ENCODE measurements around the gene SLC35A5.

SLC35A5 gene

DNA sequence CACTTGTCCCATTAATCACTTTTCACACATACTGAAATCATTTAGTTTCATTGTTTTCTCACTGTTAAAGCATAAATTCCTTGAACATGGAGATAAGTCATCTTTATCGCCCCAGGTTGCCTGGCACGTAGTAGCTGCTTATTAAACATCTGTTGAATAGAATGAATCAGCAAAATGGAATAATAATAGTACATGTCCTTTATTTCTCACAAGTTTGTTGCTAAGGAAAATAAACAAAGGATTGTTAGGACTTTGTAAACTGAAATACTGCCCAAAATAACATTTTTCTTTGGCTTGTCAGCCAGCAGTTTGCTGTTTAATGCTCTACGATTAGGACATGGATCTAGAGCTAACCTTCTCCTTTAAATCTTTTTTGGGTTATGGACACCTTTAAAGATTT is 17.9 kb downstream of the SLC35A5 start:
- no peaks in the 10 kb centered on the region for H3K27me3 ChIP-seq (replicated peaks; ENCODE audit: control insufficient read depth, insufficient read depth, low read length)
- DNase-seq (ENCODE audit: extremely low read depth, insufficient read length), result no peak
- TF ChIP-seq, protein P1, sequence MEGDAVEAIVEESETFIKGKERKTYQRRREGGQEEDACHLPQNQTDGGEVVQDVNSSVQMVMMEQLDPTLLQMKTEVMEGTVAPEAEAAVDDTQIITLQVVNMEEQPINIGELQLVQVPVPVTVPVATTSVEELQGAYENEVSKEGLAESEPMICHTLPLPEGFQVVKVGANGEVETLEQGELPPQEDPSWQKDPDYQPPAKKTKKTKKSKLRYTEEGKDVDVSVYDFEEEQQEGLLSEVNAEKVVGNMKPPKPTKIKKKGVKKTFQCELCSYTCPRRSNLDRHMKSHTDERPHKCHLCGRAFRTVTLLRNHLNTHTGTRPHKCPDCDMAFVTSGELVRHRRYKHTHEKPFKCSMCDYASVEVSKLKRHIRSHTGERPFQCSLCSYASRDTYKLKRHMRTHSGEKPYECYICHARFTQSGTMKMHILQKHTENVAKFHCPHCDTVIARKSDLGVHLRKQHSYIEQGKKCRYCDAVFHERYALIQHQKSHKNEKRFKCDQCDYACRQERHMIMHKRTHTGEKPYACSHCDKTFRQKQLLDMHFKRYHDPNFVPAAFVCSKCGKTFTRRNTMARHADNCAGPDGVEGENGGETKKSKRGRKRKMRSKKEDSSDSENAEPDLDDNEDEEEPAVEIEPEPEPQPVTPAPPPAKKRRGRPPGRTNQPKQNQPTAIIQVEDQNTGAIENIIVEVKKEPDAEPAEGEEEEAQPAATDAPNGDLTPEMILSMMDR (IDR thresholded peaks at IDR 0.05; ENCODE audit: insufficient read depth, low read length, poor library complexity, severe bottlenecking), result no peak
- no peak overlapping the region for H3K4me3 ChIP-seq (replicated peaks; ENCODE audit: low read depth, low read length)
- no peaks in the 10 kb centered on the region; the same call in 1 of the 2 replicates for H3K36me3 ChIP-seq (ENCODE audit: control insufficient read depth, insufficient read depth, low read length)

DNA sequence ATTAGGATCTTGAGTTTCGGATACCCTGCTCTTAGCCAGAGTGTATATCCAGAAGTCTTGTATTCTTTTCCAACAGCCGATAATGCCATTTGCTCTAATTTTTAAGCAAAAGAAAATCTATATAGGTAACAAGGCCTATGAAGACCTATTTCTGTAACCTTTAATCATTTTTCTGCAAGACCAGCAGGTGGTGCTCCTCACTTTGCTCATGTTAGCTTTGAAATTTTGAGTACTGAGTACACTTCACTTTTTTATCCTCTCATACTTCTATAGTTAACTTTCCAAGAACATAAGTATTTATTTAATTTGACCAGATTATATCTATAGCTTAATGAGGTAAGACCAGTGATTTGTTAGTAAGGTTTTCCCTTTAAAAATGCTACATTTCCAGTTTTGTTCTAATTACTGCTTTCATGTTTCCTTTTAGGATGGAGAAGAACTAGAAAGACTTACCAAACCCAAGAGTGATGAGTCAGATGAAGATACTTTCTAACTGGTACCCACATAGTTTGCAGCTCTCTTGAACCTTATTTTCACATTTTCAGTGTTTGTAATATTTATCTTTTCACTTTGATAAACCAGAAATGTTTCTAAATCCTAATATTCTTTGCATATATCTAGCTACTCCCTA is 20.5 kb downstream of the SLC35A5 start:
- H3K4me3 ChIP-seq (replicated peaks; ENCODE audit: low read depth, low read length), result no peak overlapping the region
- DNase-seq (ENCODE audit: extremely low read depth, insufficient read length), result peak; percentile 7
- peaks cover 2% of the 10 kb centered on the region; the same call in 1 of the 2 replicates for H3K36me3 ChIP-seq (ENCODE audit: control insufficient read depth, insufficient read depth, low read length)
- TF ChIP-seq, protein P1 (IDR thresholded peaks at IDR 0.05; ENCODE audit: insufficient read depth, low read length, poor library complexity, severe bottlenecking), result peak; percentile 69
- no peaks in the 10 kb centered on the region for H3K27me3 ChIP-seq (replicated peaks; ENCODE audit: control insufficient read depth, insufficient read depth, low read length)

DNA sequence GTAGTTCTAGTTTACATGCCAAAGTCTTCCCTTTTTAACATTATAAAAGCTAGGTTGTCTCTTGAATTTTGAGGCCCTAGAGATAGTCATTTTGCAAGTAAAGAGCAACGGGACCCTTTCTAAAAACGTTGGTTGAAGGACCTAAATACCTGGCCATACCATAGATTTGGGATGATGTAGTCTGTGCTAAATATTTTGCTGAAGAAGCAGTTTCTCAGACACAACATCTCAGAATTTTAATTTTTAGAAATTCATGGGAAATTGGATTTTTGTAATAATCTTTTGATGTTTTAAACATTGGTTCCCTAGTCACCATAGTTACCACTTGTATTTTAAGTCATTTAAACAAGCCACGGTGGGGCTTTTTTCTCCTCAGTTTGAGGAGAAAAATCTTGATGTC is 21.3 kb downstream of the SLC35A5 start:
- TF ChIP-seq, protein P1 (IDR thresholded peaks at IDR 0.05; ENCODE audit: insufficient read depth, low read length, poor library complexity, severe bottlenecking), result no peak
- Histone ChIP-seq H3K27me3 (replicated peaks; ENCODE audit: control insufficient read depth, insufficient read depth, low read length) (no peaks in the 10 kb centered on the region), H3K4me3 (replicated peaks; ENCODE audit: low read depth, low read length) (no peak overlapping the region), H3K36me3 (ENCODE audit: control insufficient read depth, insufficient read depth, low read length) (peaks cover 2% of the 10 kb centered on the region; the same call in 1 of the 2 replicates)
- no peak for DNase-seq (ENCODE audit: extremely low read depth, insufficient read length)

DNA sequence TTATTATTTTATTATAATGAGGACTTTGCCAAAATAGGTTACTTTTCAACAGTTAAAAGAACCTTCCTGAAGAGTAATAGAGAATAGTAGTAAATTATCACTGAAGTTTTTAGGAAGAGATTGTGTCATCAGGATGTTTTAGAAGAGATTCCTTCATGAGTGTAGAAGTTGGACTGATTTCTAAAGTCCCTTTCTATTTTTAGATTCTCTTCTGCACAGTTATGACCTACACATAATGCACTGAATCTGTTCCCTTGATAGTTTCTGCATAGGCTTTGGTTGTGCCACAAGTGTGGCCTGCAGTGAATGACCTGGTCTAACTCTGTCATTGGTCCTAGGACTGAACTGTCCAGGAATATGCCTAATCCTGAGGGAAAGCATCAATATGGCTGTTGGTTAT is 23.9 kb downstream of the SLC35A5 start:
- Histone ChIP-seq H3K27me3 (replicated peaks; ENCODE audit: control insufficient read depth, insufficient read depth, low read length) (no peaks in the 10 kb centered on the region), H3K36me3 (ENCODE audit: control insufficient read depth, insufficient read depth, low read length) (peaks cover 2% of the 10 kb centered on the region; the same call in 1 of the 2 replicates), H3K4me3 (replicated peaks; ENCODE audit: low read depth, low read length) (no peak overlapping the region)
- TF ChIP-seq, protein P1 (IDR thresholded peaks at IDR 0.05; ENCODE audit: insufficient read depth, low read length, poor library complexity, severe bottlenecking), result no peak
- no peak for DNase-seq (ENCODE audit: extremely low read depth, insufficient read length)

DNA sequence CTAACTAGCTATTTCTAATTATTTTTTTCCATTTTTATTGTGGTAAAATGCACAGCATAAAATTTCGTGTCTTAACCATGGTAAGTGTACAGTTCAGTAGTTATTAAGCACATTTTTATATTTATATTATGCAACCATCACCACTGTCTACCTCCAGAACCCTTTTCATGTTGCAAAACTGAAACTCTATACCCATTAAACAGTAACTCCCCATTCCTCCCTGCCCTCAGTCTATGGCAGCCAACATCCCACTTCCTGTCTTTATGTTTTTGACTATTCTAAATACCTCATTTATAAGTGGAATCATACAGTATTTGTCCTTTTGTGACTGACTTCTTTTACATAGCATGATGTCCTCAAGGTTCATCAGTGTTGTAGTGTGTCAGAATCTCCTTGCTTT is 25.5 kb downstream of the SLC35A5 start:
- no peak for DNase-seq (ENCODE audit: extremely low read depth, insufficient read length)
- TF ChIP-seq, protein P1 (IDR thresholded peaks at IDR 0.05; ENCODE audit: insufficient read depth, low read length, poor library complexity, severe bottlenecking), result no peak
- Histone ChIP-seq H3K36me3 (ENCODE audit: control insufficient read depth, insufficient read depth, low read length) (peaks cover 2% of the 10 kb centered on the region; the same call in 1 of the 2 replicates), H3K4me3 (replicated peaks; ENCODE audit: low read depth, low read length) (no peak overlapping the region), H3K27me3 (replicated peaks; ENCODE audit: control insufficient read depth, insufficient read depth, low read length) (no peaks in the 10 kb centered on the region)

DNA sequence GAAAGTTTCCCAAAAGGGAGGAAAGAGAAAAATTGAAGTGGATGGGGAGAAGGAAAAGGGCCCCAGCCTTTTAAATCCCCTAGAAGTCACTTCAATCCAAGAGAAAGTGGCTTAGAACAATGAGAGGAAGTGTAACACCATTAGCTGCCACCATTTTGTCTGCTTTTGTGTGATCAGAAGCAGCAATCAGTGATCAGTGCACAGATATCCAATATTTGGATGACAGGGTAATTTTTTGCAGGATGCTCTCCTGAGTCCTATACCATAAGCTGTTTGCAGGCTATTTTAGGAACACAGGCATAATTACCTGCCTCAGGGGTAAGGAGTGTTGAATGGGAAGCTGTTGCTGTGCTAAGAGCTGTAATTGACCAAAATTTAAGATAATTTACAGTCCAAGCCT is 31.4 kb downstream of the SLC35A5 start:
- TF ChIP-seq, protein P1 (IDR thresholded peaks at IDR 0.05; ENCODE audit: insufficient read depth, low read length, poor library complexity, severe bottlenecking), result no peak
- Histone ChIP-seq H3K27me3 (replicated peaks; ENCODE audit: control insufficient read depth, insufficient read depth, low read length) (no peaks in the 10 kb centered on the region), H3K36me3 (ENCODE audit: control insufficient read depth, insufficient read depth, low read length) (no peaks in the 10 kb centered on the region), H3K4me3 (replicated peaks; ENCODE audit: low read depth, low read length) (no peak overlapping the region)
- no peak for DNase-seq (ENCODE audit: extremely low read depth, insufficient read length)

All from GM06990 (cell line).